ENCODE results near the gene GNAI2.

Gene GNAI2

DNA sequence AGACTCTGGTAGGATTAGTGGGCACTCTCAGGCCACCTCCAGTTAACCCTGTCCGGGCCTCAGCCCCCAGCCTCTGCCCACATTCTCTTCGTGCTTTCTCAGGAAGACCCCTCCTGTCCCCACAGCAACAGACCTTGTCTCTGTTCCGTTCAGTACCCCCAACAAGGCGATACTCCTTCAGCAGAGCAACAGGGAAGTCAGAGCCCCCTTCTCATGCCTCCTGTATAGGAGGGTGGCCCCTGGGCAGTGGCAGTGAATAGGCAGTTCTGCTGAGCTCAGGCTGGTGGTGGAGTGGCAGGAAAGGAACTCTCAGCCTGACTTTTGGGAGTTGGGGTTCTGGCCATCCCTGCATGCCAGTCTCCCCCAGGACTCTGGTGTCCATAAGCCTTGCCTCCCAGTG, 33.5 kb downstream of the GNAI2 start:
- no peak for TF ChIP-seq POLR2AphosphoS5 (IDR thresholded peaks at IDR 0.05; ENCODE audit: low read depth, low read length)
- no peak for TF ChIP-seq SIN3A (IDR thresholded peaks at IDR 0.05; ENCODE audit: borderline replicate concordance, insufficient read depth, low read length)
- no peak for TF ChIP-seq FOXP2 (optimal IDR thresholded peaks at IDR 0.05; ENCODE audit: borderline replicate concordance, extremely low read depth, extremely low read length, insufficient read depth)
- TF ChIP-seq REST (IDR thresholded peaks at IDR 0.05; ENCODE audit: insufficient read depth in 1 of 2, low read depth in 2 of 2, low read length in 2 of 2): no peak
- no peak for TF ChIP-seq TAF1 (IDR thresholded peaks at IDR 0.05; ENCODE audit: borderline replicate concordance, insufficient read depth, low read length)

DNA sequence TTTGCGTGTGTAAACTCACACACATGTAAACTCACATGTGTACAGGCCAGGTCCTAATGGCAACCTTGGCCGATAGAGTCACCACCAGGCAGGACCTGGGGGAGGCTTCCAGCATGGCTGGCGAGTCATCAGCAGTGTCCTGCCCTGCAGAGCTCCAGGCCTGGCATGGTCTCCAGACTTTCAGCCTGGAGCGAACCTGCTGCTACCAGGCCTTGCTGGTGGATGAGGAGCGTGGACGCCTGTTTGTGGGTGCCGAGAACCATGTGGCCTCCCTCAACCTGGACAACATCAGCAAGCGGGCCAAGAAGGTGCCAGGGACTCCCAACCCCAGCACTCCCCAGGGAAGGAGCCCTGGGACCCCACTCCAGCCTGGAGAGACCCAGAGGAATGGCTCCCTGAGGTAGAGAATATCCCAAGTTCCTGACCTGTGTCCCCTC, 34.0 kb downstream of the GNAI2 start:
- TF ChIP-seq POLR2AphosphoS5 (IDR thresholded peaks at IDR 0.05; ENCODE audit: low read depth, low read length): no peak
- no peak for TF ChIP-seq REST (IDR thresholded peaks at IDR 0.05; ENCODE audit: insufficient read depth in 1 of 2, low read depth in 2 of 2, low read length in 2 of 2)
- no peak for TF ChIP-seq FOXP2 (optimal IDR thresholded peaks at IDR 0.05; ENCODE audit: borderline replicate concordance, extremely low read depth, extremely low read length, insufficient read depth)
- no peak for TF ChIP-seq SIN3A (IDR thresholded peaks at IDR 0.05; ENCODE audit: borderline replicate concordance, insufficient read depth, low read length)
- TF ChIP-seq TAF1 (IDR thresholded peaks at IDR 0.05; ENCODE audit: borderline replicate concordance, insufficient read depth, low read length): no peak

DNA sequence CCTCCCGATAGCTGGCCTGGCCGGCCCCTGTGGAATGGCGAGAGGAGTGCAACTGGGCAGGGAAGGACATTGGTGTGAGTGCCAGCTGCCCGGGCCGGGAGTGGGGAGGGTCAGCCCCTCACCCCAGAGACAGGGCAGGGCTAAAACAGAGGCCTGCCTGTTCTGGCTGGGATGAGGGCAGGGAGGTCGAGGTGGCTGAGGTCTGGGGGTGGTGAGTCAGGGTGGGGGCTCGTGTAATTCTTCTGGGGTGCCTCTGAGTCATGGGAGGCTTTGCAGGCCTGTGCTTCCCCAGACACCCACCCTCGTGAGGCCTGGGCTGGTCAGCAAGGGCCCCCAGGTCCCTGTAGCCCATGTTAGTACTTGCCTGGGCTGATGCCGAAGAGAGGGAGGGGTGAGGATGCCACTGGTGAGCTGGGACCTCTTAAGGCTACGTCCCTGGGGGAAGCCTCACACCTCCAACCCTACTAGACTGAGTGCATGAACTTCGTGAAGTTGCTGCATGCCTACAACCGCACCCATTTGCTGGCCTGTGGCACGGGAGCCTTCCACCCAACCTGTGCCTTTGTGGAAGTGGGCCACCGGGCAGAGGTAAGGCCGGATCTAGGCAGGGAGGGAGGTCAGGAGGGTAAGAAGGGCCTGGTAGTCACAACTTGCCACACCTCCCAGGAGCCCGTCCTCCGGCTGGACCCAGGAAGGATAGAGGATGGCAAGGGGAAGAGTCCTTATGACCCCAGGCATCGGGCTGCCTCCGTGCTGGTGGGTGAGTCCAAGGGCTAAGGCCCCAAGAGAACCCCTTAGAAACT, 34.6 kb downstream of the GNAI2 start:
- TF ChIP-seq SIN3A (IDR thresholded peaks at IDR 0.05; ENCODE audit: borderline replicate concordance, insufficient read depth, low read length) (no peak), FOXP2 (optimal IDR thresholded peaks at IDR 0.05; ENCODE audit: borderline replicate concordance, extremely low read depth, extremely low read length, insufficient read depth) (no peak), TAF1 (IDR thresholded peaks at IDR 0.05; ENCODE audit: borderline replicate concordance, insufficient read depth, low read length) (no peak)

- TF ChIP-seq SIN3A (IDR thresholded peaks at IDR 0.05; ENCODE audit: borderline replicate concordance, insufficient read depth, low read length) (no peak), REST (IDR thresholded peaks at IDR 0.05; ENCODE audit: insufficient read depth in 1 of 2, low read depth in 2 of 2, low read length in 2 of 2) (no peak), FOXP2 (optimal IDR thresholded peaks at IDR 0.05; ENCODE audit: borderline replicate concordance, extremely low read depth, extremely low read length, insufficient read depth) (no peak), TAF1 (IDR thresholded peaks at IDR 0.05; ENCODE audit: borderline replicate concordance, insufficient read depth, low read length) (no peak), POLR2AphosphoS5 (IDR thresholded peaks at IDR 0.05; ENCODE audit: low read depth, low read length) (no peak)
These were observed 35.4 kb downstream of the GNAI2 start for GRCh38 chr3:50271314-50271936.

DNA sequence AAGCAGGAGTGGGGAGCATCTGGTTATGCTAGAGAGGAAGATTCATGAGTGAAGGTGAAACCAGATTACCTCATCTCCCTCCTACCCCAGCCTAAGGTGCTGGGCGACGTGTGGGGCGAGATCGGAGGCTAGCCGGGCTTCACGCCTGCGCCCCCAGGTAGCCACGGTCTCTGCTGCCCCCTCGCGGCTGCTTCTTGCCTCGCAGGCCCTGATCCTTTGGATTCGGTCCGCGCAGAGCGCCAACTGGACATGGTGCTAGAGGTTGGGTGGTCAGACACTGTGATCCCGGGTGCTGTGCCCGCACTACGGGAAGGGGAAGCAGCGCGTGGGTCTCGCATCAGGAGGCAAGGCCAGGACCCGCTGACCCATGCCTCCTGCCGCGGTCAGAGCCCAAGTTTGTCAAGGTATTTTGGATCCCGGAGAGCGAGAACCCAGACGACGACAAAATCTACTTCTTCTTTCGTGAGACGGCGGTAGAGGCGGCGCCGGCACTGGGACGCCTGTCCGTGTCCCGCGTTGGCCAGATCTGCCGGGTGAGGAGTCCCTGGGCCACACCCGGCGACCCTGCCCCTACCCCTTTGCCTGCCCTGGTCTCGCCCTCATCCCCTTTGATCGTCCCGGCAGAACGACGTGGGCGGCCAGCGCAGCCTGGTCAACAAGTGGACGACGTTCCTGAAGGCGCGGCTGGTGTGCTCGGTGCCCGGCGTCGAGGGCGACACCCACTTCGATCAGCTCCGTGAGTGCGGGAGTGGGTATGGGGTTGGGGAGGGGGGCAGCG, 37.1 kb downstream of the GNAI2 start:
- TF ChIP-seq SIN3A (IDR thresholded peaks at IDR 0.05; ENCODE audit: borderline replicate concordance, insufficient read depth, low read length) (no peak), FOXP2 (optimal IDR thresholded peaks at IDR 0.05; ENCODE audit: borderline replicate concordance, extremely low read depth, extremely low read length, insufficient read depth) (peak; percentile 84)

Data from PFSK-1 (cell line).